ENCODE data around the gene ABCA12.

DNA sequence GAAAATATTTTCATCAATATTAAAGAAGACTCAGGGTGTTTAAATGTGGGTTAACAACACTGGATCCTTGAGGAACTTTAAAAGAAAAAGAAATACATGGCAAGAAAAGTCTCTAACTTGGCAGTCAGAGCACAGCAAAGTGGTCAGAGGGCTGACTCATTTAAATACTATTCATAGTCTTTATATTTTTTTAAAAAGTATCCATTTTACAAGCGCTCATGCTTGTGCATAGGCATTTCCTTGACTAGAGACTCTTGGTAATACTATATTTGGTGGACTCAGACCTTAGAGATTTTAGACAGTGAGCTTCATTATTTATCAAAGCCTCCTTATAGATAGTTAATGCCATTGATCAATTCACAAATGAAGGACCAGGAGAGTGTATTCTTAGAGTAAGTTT lies 110.2 kb downstream of the ABCA12 start:
- TF ChIP-seq, protein P1, sequence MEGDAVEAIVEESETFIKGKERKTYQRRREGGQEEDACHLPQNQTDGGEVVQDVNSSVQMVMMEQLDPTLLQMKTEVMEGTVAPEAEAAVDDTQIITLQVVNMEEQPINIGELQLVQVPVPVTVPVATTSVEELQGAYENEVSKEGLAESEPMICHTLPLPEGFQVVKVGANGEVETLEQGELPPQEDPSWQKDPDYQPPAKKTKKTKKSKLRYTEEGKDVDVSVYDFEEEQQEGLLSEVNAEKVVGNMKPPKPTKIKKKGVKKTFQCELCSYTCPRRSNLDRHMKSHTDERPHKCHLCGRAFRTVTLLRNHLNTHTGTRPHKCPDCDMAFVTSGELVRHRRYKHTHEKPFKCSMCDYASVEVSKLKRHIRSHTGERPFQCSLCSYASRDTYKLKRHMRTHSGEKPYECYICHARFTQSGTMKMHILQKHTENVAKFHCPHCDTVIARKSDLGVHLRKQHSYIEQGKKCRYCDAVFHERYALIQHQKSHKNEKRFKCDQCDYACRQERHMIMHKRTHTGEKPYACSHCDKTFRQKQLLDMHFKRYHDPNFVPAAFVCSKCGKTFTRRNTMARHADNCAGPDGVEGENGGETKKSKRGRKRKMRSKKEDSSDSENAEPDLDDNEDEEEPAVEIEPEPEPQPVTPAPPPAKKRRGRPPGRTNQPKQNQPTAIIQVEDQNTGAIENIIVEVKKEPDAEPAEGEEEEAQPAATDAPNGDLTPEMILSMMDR (IDR thresholded peaks at IDR 0.05): no peak
- no peak for TF ChIP-seq POLR2A (IDR thresholded peaks at IDR 0.05)
- no peak for TF ChIP-seq POLR2AphosphoS5 (IDR thresholded peaks at IDR 0.05)
